ENCODE data around the gene INAVA. TPM values are rescaled to one million over a fixed set of nuclear protein-coding genes. Genes with fewer than 3 reads are reported as not detected.

The INAVA gene
- total and polyA plus RNA-seq, 2 of the 13 experiments (the other 11 are each of a cell fraction or from before 2014, with no cell fraction given) = 6.0 to 13.5 TPM

- TF ChIP-seq, protein P1, sequence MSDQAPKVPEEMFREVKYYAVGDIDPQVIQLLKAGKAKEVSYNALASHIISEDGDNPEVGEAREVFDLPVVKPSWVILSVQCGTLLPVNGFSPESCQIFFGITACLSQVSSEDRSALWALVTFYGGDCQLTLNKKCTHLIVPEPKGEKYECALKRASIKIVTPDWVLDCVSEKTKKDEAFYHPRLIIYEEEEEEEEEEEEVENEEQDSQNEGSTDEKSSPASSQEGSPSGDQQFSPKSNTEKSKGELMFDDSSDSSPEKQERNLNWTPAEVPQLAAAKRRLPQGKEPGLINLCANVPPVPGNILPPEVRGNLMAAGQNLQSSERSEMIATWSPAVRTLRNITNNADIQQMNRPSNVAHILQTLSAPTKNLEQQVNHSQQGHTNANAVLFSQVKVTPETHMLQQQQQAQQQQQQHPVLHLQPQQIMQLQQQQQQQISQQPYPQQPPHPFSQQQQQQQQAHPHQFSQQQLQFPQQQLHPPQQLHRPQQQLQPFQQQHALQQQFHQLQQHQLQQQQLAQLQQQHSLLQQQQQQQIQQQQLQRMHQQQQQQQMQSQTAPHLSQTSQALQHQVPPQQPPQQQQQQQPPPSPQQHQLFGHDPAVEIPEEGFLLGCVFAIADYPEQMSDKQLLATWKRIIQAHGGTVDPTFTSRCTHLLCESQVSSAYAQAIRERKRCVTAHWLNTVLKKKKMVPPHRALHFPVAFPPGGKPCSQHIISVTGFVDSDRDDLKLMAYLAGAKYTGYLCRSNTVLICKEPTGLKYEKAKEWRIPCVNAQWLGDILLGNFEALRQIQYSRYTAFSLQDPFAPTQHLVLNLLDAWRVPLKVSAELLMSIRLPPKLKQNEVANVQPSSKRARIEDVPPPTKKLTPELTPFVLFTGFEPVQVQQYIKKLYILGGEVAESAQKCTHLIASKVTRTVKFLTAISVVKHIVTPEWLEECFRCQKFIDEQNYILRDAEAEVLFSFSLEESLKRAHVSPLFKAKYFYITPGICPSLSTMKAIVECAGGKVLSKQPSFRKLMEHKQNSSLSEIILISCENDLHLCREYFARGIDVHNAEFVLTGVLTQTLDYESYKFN (CRISPR knock-in tag; conservative IDR thresholded peaks at IDR 0.05) = peak; percentile 87
- TF ChIP-seq ARID2 (CRISPR knock-in tag; IDR thresholded peaks at IDR 0.05; ENCODE audit: borderline replicate concordance) (no peak), ZFP37 (CRISPR knock-in tag; IDR thresholded peaks at IDR 0.05; ENCODE audit: borderline replicate concordance) (no peak), SIX4 (CRISPR knock-in tag; IDR thresholded peaks at IDR 0.05) (peak; percentile 33; the same call in 1 of the 2 replicates), ZNF691 (CRISPR knock-in tag; IDR thresholded peaks at IDR 0.05; ENCODE audit: borderline replicate concordance, low read depth) (peak; percentile 71; the same call in 1 of the 2 replicates), CEBPB (IDR thresholded peaks at IDR 0.05; ENCODE audit: borderline replicate concordance, low read depth, low read length) (no peak), ZNF543 (CRISPR knock-in tag; IDR thresholded peaks at IDR 0.05) (peak; percentile 57), ZNF577 (CRISPR knock-in tag; IDR thresholded peaks at IDR 0.05; ENCODE audit: borderline replicate concordance, low read depth) (no peak), ZC3H13 (CRISPR knock-in tag; IDR thresholded peaks at IDR 0.05) (no peak), ZNF883 (CRISPR knock-in tag; IDR thresholded peaks at IDR 0.05; ENCODE audit: not compliant biosample characterization) (no peak), ZBTB20 (CRISPR knock-in tag; IDR thresholded peaks at IDR 0.05; ENCODE audit: borderline replicate concordance, low read depth) (no peak), MAFK (conservative IDR thresholded peaks at IDR 0.05 in 1 of 2, IDR thresholded peaks at IDR 0.05 in 1 of 2; ENCODE audit: low read length in 2 of 2) (no peak), LCORL (IDR thresholded peaks at IDR 0.05) (no peak), LCORL (CRISPR knock-in tag; IDR thresholded peaks at IDR 0.05) (peak; percentile 74; the same call in 1 of the 2 replicates), ZNF24 (IDR thresholded peaks at IDR 0.05) (no peak), FOSL1 (CRISPR knock-in tag; IDR thresholded peaks at IDR 0.05; ENCODE audit: borderline replicate concordance) (no peak), GLI4 (CRISPR knock-in tag; IDR thresholded peaks at IDR 0.05; ENCODE audit: borderline replicate concordance) (no peak), GPN1 (CRISPR knock-in tag; IDR thresholded peaks at IDR 0.05; ENCODE audit: borderline replicate concordance) (no peak), TAF1 (CRISPR knock-in tag; IDR thresholded peaks at IDR 0.05) (peak; percentile 43; the same call in 1 of the 2 replicates), ZNF484 (CRISPR knock-in tag; IDR thresholded peaks at IDR 0.05; ENCODE audit: borderline replicate concordance, low read depth) (no peak), ZBTB42 (CRISPR knock-in tag; IDR thresholded peaks at IDR 0.05) (no peak), RFX1 (IDR thresholded peaks at IDR 0.05) (no peak), HOXA3 (CRISPR knock-in tag; IDR thresholded peaks at IDR 0.05) (peak; percentile 65), TEAD2 (CRISPR knock-in tag; IDR thresholded peaks at IDR 0.05) (no peak), KAT7 (CRISPR knock-in tag; IDR thresholded peaks at IDR 0.05; ENCODE audit: borderline replicate concordance) (no peak), ZFAT (CRISPR knock-in tag; conservative IDR thresholded peaks at IDR 0.05) (no peak), NR2C2 (CRISPR knock-in tag; IDR thresholded peaks at IDR 0.05; ENCODE audit: borderline replicate concordance) (0 out of 2 replicates have a peak, but pooled peaks have one; percentile 55)
- TF ChIP-seq, protein P2, sequence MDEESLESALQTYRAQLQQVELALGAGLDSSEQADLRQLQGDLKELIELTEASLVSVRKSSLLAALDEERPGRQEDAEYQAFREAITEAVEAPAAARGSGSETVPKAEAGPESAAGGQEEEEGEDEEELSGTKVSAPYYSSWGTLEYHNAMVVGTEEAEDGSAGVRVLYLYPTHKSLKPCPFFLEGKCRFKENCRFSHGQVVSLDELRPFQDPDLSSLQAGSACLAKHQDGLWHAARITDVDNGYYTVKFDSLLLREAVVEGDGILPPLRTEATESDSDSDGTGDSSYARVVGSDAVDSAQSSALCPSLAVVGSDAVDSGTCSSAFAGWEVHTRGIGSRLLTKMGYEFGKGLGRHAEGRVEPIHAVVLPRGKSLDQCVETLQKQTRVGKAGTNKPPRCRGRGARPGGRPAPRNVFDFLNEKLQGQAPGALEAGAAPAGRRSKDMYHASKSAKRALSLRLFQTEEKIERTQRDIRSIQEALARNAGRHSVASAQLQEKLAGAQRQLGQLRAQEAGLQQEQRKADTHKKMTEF (CRISPR knock-in tag; IDR thresholded peaks at IDR 0.05) = no peak
Measured at GRCh38 chr1:200891774-200892157, 2.9 kb upstream of the INAVA start (continued).
